NCI-H128 (cell line): ENCODE results near the gene RAPSN.
A peak's percentile ranks its signal among the peaks of the same experiment; 100 is the strongest.

Experiments used
- DNase-seq: peaks from one replicate; lab custom pipeline; 2025; ENCODE audit not compliant: unreplicated experiment; lab: John Stamatoyannopoulos, UW

RAPSN gene

DNA sequence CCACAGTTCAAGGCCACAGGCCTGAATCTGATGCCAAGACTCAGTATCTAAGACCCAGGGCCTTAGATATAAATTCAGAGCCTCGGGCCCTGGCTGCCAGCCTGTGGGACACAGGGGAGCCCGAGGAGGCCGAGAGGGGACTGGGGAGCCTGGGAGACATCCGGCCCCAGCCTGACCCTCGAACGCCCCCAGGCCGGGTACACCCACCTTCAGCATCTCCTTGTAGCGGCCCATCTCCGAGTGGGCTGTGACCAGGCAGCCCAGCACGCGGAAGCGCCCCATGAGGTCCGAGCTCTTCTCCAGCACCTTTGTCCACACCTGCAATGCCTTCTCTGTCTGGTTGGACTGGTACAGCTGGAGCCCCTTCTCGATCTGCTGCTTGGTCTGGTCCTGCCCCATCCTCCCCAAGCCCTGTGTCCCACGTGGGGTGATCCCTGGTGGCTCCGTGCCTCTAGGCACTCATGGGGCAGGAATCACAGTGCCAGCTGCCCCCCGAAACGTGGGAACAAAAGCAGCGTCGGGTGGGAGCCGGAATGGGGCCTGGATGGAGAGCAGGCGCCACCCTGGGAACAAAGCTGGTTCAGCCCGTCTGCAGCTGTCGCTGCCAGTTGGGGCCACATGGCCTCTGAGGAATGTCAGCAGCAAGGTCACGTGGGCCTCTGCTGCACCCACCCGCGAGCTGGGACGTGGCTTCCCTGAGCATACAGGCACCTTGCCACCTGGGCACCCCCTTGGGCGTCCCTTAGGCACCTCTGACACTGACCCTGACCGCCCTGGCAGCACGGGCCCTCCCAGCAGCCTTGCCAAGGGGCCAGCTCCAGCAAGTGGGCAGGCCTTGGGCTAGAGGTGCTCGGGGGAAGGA is at the start of gene RAPSN:
Gene RAPSN (minus strand): TSS at position 571 of the 862 bp plus-strand sequence. CDS start 172 bp downstream, at position 399.
- DNase-seq = no peak

DNA sequence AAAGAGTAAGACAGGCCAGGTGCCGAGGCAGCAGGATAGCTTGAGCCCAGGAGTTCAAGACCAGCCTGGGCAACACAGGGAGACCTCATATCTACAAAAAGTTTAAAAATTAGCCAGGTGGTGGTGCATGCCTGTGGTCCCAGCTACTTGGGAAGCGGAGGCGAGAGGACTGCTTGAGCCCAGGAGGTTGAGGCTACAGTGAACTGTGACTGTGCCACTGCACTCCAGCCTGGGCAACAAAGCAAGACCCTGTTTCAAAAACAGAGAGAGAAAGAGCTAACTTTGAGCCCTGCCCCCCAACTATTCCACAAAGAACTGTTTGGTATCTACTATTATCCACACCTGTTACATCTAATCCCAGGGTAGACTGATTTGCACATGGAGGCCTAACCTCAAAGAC is 49.2 kb upstream of the RAPSN start:
- DNase-seq = no peak

DNA sequence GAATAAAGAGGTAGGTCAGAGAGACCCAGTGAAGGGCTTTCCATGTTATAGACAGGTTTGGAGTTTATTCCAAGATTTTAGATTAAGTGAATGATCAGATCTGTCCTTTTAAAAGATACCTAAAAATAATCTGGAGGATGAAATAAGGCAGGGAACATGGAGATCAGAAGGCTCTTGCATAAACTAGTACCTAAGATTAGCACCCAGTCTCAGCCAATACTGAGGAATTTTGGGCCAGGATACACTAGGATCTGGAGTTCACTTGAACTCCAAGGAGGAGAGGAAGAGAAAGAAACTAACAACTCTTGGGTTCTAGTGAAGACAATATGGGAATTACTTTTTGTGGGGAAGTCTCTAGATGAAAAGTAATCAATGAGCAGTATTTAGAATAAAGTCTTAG is 47.9 kb upstream of the RAPSN start:
- DNase-seq = no peak

- no peak for DNase-seq
These were observed 46.9 kb upstream of the RAPSN start for GRCh38 chr11:47495856-47496217.

DNA sequence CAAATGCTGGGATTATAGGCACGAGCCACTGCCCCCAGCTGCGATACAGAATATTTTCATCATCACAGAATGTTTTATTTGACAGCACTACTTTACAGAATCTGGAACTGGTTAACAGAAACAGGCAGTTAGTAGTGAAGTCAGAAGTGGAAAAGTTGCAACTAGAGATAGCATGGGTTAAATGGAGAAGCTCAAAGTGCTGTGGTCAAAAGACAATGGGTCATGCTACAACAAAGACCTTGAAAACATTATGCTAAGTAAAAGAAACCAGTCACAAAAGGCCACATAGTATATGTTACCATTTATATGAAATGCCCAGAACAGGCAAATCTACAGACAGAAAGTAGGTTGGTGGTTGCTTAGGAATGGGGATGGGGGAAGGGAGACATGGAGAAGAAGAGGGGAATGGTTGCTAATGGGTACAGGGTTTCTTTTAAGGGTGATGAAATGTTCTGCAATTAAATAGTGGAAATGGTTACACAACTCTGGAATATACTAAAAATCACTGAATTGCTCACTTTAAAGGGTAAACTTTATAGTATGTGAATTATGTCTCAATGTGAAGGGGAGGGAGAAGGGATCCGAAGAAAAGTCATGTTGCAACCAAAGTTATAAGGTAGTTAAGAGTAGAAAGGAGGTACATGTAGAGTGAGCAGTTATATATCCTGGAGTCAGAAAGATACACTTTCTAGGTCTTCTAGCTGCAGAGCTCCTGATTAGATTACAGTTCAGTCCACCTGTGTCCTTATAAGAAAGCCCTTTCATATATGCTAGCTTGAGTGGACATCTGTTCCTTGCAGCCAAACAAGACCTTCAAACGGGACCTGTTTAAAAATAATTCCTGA is 46.3 kb upstream of the RAPSN start:
- no peak for DNase-seq

- DNase-seq = no peak
These were observed 40.4 kb upstream of the RAPSN start for GRCh38 chr11:47489395-47489755.

DNA sequence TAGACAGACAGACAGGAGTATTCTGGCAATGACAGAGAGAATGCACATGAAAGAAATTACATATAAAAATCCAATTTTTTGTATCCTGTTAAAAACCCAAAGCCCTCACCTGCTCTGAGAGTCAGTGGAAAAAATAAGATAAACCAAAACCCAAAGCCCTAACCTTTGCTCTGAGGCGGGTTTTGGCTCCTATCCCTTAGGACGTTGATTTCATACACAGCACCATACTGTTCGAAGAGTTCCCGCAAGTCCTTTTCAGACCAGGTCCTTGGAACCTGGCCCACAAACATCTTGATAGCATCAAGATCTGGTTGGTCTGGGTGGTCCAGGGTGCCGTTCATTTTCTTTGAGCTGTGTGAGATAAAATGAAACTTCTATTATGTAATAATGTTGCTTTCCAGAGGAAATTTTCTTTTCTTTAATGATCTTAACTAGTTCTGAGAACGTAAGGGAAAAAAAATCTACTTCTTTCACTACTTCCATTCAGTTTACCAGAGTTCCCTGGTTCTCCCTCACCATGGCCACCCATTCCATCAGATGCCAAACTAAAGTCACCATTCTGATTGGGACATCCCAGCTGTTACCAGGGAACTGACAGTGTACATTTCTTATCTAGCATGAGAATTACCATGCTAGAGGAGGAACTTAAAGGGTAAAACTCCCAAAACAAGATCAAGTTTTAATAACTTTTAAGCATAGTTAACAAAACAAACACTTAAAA is 39.9 kb upstream of the RAPSN start:
- DNase-seq = no peak

DNA sequence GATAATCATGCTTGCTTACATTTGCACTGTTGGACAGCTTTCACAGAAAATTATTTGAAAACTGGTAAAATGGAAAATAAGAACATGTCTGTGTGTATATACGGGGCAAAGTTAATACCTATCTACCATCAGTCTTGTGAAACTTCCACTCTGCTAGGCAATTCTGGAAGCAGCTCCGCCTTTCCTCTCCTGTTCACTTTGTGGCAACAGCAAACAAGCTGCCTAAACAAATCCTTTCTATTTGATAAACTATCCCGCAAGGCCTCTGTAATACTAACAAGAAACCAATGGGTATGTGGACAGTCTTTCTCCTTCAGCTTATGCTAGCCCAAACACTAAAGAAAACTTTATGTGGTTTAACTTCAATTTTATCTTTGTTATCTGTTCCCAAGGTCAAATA is 39.2 kb upstream of the RAPSN start:
- no peak for DNase-seq

GRCh38 chr11:47487421-47487820 is 38.5 kb upstream of the RAPSN start:
- no peak for DNase-seq

DNA sequence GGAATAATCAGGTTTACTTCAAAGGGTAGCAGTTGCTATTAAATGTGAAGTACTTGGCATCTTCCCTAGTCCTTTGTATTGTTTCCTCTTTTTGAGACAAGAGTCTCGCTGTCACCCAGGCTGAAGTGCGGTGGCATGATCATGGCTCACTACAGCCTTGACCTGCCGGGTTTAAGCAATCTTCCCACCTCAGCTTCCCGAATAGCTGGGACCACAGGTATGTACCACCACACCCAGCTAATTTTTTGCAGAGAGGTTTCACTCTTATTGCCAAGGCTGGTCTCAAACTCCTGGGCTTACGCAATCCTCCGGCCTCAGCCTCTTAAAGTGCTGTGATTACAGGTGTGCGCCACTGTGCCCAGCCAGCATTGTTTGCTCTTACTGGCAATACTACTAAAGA is 36.2 kb upstream of the RAPSN start:
- no peak for DNase-seq

DNA sequence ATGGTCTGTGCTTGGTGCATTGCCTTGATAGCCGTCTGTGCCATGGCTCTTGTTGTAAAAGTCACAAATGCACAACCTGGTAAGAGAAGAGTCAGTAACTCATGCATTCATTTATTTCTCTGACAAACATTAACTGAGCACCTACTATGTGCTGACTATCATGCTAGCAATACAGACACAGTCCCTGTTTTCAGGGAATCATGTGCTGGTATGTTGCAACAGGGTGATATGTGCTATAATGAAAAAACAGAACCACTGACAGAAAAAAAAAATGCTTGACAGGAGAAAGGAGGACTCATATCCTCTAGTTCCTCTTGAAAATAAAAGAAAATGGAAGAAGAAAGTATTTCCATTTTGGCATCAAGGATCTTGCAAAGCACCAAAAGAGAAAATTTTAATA is 34.5 kb upstream of the RAPSN start:
- DNase-seq = no peak

- no peak for DNase-seq
These were observed 31.8 kb upstream of the RAPSN start for GRCh38 chr11:47480762-47481161.

DNA sequence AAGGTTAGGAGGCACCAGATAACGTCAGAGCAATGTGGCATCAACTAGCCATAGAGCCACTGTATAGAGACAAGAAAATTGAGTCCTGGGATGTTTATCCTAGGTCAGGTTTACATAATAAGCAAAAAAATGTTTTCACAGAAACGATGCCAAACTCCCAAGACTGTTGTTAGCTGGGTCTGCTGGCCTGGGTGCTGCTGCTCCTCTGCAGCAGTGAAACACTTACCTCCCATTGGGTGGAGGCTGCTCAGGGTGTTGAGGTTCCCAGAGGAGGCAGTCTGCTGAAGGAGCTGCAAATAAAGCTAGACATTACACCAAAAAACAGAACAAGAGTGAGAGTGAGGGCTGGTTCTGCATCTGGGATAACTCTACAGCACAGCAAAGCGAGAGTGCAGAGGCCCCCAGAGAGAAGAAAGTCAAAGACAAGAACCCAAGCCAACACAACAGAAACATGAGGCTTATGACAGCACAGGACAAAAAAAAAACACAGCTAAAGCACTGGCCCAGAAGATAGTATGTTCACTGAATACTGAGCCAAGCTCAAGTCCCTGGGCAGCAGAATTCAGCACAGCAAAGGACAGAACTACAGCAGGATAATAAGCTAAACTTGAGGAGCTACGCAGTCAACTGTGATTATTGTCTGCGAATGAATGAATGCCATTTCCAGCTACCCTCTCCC is 29.9 kb upstream of the RAPSN start:
- DNase-seq = no peak

DNA sequence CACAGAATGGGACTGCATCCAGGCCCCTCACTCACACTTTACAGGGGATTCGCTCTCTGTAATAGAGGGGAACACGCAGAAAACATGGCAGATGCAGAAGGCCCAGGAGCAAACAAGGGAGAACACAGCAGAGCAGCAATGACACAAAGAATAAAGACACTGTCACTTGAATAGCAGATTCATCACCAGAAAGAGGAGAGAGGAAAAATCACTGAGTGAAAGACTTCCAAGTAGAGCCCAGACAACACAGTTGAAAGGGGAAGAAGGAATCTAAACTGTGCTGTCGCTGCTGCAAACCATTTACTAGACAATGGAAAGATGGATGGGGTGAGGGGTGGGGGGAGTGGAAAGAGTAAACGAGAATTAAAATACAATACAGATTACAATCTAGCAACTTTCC is 28.8 kb upstream of the RAPSN start:
- no peak for DNase-seq

- DNase-seq = no peak
These were observed 28.4 kb upstream of the RAPSN start for GRCh38 chr11:47477323-47477722.

GRCh38 chr11:47470671-47471070 is 21.7 kb upstream of the RAPSN start:
- no peak for DNase-seq

GRCh38 chr11:47469361-47470179 is 20.6 kb upstream of the RAPSN start:
- no peak for DNase-seq

DNA sequence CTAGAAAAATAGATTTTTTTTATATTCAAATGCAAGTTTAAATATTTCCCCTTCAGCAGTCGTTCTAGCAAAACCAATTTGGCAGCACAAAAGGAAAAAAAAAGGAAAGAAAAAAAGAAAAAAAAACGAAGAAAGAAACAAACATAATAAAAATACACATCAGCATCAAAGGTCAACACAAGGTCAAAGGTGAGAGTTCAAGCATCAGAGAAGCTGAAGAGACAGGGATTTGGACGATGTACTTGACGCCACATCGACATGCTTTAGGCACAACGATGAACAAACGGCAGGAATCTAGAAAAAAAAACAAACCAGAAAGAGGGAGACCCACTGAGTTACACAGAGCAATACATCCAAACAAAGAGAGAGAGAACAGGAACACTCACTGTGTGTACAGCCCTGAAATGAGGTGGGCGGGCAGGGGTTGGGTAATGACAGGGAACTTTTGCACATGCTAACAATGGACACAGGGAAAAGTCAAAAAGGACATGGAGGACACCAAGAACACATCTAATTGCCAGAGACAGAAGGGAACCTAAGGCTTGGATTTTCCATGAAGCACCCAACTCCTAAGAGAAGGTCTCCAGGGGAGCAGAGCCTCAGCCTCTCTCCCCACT is 19.8 kb upstream of the RAPSN start:
- no peak for DNase-seq

DNA sequence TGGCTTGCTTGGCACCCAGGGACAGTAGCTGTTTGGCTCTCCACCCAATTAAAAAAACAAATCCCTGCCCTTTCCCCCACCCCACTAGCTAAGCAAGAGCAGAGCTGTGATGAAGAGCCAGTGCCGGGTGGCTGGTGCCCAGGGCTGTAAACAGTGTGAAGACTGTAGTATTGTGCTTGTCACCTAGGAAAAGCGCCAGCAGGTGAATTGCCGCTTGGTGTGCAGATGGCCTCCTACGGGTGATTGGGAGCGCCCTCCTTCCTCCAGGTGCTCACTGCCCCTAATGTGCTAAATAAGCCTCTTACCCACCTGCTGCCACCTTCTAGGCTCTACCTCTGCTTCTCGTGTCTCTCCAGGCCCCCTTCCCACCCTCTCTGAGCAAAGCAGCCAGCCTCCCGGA is 18.4 kb upstream of the RAPSN start:
- DNase-seq = peak; percentile 43
